Measurements from ENCODE around the gene PAF1. TPM values are rescaled to one million over a fixed set of nuclear protein-coding genes. Genes with fewer than 3 reads are reported as not detected.

Gene PAF1
- total and polyA plus RNA-seq, 2 of the 13 experiments (the other 11 are each of a cell fraction or from before 2014, with no cell fraction given): 30.2 to 31.1 TPM

- TF ChIP-seq, protein P1, sequence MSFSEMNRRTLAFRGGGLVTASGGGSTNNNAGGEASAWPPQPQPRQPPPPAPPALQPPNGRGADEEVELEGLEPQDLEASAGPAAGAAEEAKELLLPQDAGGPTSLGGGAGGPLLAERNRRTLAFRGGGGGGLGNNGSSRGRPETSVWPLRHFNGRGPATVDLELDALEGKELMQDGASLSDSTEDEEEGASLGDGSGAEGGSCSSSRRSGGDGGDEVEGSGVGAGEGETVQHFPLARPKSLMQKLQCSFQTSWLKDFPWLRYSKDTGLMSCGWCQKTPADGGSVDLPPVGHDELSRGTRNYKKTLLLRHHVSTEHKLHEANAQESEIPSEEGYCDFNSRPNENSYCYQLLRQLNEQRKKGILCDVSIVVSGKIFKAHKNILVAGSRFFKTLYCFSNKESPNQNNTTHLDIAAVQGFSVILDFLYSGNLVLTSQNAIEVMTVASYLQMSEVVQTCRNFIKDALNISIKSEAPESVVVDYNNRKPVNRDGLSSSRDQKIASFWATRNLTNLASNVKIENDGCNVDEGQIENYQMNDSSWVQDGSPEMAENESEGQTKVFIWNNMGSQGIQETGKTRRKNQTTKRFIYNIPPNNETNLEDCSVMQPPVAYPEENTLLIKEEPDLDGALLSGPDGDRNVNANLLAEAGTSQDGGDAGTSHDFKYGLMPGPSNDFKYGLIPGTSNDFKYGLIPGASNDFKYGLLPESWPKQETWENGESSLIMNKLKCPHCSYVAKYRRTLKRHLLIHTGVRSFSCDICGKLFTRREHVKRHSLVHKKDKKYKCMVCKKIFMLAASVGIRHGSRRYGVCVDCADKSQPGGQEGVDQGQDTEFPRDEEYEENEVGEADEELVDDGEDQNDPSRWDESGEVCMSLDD (CRISPR knock-in tag; IDR thresholded peaks at IDR 0.05; ENCODE audit: borderline replicate concordance): no peak
- TF ChIP-seq ZNF251 (CRISPR knock-in tag; IDR thresholded peaks at IDR 0.05): no peak
- TF ChIP-seq KAT2B (IDR thresholded peaks at IDR 0.05; ENCODE audit: borderline replicate concordance, low read depth, low read length): no peak
- no peak for TF ChIP-seq MTF1 (CRISPR knock-in tag; IDR thresholded peaks at IDR 0.05)
- no peak for TF ChIP-seq ARID2 (CRISPR knock-in tag; IDR thresholded peaks at IDR 0.05; ENCODE audit: borderline replicate concordance)
- no peak for TF ChIP-seq ETV6 (CRISPR knock-in tag; conservative IDR thresholded peaks at IDR 0.05)
- TF ChIP-seq TCF12 (IDR thresholded peaks at IDR 0.05): no peak
- no peak for TF ChIP-seq TCF12 (CRISPR knock-in tag; IDR thresholded peaks at IDR 0.05)
- peak; percentile 30; the same call in 1 of the 2 replicates for TF ChIP-seq SP2 (CRISPR knock-in tag; IDR thresholded peaks at IDR 0.05)
- no peak for TF ChIP-seq BATF2 (CRISPR knock-in tag; IDR thresholded peaks at IDR 0.05)
- peak; percentile 87 for TF ChIP-seq RBFOX2 (IDR thresholded peaks at IDR 0.05; ENCODE audit: low read depth, low read length)
- no peak for TF ChIP-seq SRSF1 (optimal IDR thresholded peaks at IDR 0.05; ENCODE audit: low read depth, low read length)
- TF ChIP-seq RNF219 (CRISPR knock-in tag; IDR thresholded peaks at IDR 0.05): 0 out of 2 replicates have a peak, but pooled peaks have one; percentile 37
- TF ChIP-seq YY1 (IDR thresholded peaks at IDR 0.05; ENCODE audit: insufficient read depth, insufficient replicate concordance, low read depth, low read length): no peak
- TF ChIP-seq MED1 (CRISPR knock-in tag; IDR thresholded peaks at IDR 0.05): peak; percentile 59
- peak; percentile 73; the same call in 1 of the 2 replicates for TF ChIP-seq ZIK1 (CRISPR knock-in tag; IDR thresholded peaks at IDR 0.05; ENCODE audit: borderline replicate concordance, low read depth)
- no peak for TF ChIP-seq ZKSCAN8 (CRISPR knock-in tag; IDR thresholded peaks at IDR 0.05; ENCODE audit: borderline replicate concordance)
- TF ChIP-seq ZNF362 (CRISPR knock-in tag; IDR thresholded peaks at IDR 0.05; ENCODE audit: borderline replicate concordance): no peak
- no peak for TF ChIP-seq RORA (CRISPR knock-in tag; IDR thresholded peaks at IDR 0.05)
- TF ChIP-seq ZSCAN22 (CRISPR knock-in tag; IDR thresholded peaks at IDR 0.05): no peak; the same call in 1 of the 2 replicates
- no peak for TF ChIP-seq JUNB (CRISPR knock-in tag; IDR thresholded peaks at IDR 0.05; ENCODE audit: borderline replicate concordance)
- TF ChIP-seq ZNF772 (CRISPR knock-in tag; IDR thresholded peaks at IDR 0.05): peak; percentile 35; the same call in 1 of the 2 replicates
- TF ChIP-seq ZNF766 (CRISPR knock-in tag; IDR thresholded peaks at IDR 0.05; ENCODE audit: borderline replicate concordance): no peak
- TF ChIP-seq ZNF768 (CRISPR knock-in tag; IDR thresholded peaks at IDR 0.05): no peak
Measured at GRCh38 chr19:39409208-39410016, 18.5 kb upstream of the PAF1 start (continued).

All from HepG2 (cell line).